ENCODE data around the gene ALOX5AP. TPM values are rescaled to one million over a fixed set of nuclear protein-coding genes. Genes with fewer than 3 reads are reported as not detected.

ALOX5AP gene
- total and polyA plus RNA-seq, 12 donors = 2.8 to 122 (median 39.8) TPM

DNA sequence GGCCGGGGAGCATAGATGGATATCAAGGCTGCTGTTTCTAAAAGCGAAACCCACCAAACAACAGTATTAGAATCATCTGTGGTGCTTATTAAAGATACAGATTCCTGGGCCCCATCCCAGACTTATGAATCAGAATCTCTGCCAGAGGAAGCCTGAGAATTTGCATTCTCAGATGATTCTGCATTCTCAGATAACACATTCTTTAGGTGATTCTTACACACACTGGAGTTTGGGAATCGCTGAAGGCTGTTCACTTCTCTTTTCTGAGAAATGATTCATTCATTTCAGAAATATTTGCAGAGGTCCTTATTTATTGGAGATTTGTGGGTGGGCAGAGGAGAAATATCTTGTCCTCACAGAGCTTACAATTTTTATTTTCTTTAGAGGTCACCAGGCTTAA lies 24.4 kb downstream of the ALOX5AP start:
- Histone ChIP-seq H3K4me1 (replicated peaks in 1 of 2) (no peaks in the 10 kb centered on the region), H3K27me3 (no peaks in the 10 kb centered on the region), H3K27ac (no peak overlapping the region), H3K9me3 (replicated peaks in 1 of 3) (no peaks in the 10 kb centered on the region), H3K36me3 (replicated peaks in 1 of 2) (no peaks in the 10 kb centered on the region), H3K4me3 (no peak overlapping the region)
- WGBS, 4 donors = 92 to 98% (median 97%) methylated on average over 3 of the region's 3 CpGs
- intact Hi-C loops (cut with DNase I) = no loop called here
- DNase-seq = no peak
- no peak for TF ChIP-seq POLR2A (IDR thresholded peaks at IDR 0.05)
- TF ChIP-seq, protein P1, sequence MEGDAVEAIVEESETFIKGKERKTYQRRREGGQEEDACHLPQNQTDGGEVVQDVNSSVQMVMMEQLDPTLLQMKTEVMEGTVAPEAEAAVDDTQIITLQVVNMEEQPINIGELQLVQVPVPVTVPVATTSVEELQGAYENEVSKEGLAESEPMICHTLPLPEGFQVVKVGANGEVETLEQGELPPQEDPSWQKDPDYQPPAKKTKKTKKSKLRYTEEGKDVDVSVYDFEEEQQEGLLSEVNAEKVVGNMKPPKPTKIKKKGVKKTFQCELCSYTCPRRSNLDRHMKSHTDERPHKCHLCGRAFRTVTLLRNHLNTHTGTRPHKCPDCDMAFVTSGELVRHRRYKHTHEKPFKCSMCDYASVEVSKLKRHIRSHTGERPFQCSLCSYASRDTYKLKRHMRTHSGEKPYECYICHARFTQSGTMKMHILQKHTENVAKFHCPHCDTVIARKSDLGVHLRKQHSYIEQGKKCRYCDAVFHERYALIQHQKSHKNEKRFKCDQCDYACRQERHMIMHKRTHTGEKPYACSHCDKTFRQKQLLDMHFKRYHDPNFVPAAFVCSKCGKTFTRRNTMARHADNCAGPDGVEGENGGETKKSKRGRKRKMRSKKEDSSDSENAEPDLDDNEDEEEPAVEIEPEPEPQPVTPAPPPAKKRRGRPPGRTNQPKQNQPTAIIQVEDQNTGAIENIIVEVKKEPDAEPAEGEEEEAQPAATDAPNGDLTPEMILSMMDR (IDR thresholded peaks at IDR 0.05) = no peak

DNA sequence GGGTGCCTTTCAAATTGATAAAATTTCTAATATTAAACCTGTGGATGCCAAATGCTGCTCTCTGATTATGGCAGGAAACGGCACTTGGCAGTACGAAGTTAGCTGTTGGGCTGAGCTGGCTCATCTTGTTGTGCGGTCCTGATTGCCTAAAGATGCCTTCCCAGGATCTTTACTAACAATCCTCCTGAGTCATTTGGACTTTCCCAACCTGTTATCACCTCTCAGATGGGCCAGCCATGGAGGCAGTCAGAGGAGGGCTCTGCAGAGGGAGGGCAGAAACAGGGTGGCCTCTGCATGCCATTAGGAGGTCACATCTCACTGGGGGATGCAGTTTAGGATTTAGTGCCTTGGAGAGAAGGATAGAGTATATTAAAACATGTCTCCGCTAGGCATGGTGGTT lies 27.3 kb downstream of the ALOX5AP start:
- Histone ChIP-seq H3K27ac (no peak overlapping the region), H3K4me3 (no peak overlapping the region), H3K9me3 (replicated peaks in 1 of 3) (no peaks in the 10 kb centered on the region), H3K36me3 (replicated peaks in 1 of 2) (no peaks in the 10 kb centered on the region), H3K4me1 (replicated peaks in 1 of 2) (no peaks in the 10 kb centered on the region), H3K27me3 (no peaks in the 10 kb centered on the region)
- DNase-seq = no peak
- intact Hi-C loops (cut with DNase I) = no loop called here
- no peak for TF ChIP-seq POLR2A (IDR thresholded peaks at IDR 0.05)
- TF ChIP-seq, protein P1 (IDR thresholded peaks at IDR 0.05) = no peak
- 88 to 94% (median 91%) methylated on average over 4 of the region's 4 CpGs for WGBS, 4 donors

DNA sequence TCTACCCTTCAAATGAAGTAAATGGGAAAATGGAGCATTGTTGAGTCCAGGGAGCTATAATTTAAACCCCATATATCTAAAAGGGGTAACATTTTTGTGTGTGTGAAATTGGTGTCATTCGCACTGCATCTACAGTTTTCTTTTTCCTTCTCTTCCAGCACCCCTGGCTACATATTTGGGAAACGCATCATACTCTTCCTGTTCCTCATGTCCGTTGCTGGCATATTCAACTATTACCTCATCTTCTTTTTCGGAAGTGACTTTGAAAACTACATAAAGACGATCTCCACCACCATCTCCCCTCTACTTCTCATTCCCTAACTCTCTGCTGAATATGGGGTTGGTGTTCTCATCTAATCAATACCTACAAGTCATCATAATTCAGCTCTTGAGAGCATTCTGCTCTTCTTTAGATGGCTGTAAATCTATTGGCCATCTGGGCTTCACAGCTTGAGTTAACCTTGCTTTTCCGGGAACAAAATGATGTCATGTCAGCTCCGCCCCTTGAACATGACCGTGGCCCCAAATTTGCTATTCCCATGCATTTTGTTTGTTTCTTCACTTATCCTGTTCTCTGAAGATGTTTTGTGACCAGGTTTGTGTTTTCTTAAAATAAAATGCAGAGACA lies 28.6 kb downstream of the ALOX5AP start:
- Histone ChIP-seq H3K27ac (no peak overlapping the region), H3K9me3 (replicated peaks in 1 of 3) (no peaks in the 10 kb centered on the region), H3K27me3 (no peaks in the 10 kb centered on the region), H3K4me3 (no peak overlapping the region), H3K36me3 (replicated peaks in 1 of 2) (no peaks in the 10 kb centered on the region), H3K4me1 (replicated peaks in 1 of 2) (no peaks in the 10 kb centered on the region)
- WGBS, 4 donors = 74 to 82% (median 78%) methylated on average over 8 of the region's 8 CpGs
- intact Hi-C loops (cut with DNase I) = no loop called here
- DNase-seq = no peak
- no peak for TF ChIP-seq POLR2A (IDR thresholded peaks at IDR 0.05)
- TF ChIP-seq, protein P1 (IDR thresholded peaks at IDR 0.05) = no peak

DNA sequence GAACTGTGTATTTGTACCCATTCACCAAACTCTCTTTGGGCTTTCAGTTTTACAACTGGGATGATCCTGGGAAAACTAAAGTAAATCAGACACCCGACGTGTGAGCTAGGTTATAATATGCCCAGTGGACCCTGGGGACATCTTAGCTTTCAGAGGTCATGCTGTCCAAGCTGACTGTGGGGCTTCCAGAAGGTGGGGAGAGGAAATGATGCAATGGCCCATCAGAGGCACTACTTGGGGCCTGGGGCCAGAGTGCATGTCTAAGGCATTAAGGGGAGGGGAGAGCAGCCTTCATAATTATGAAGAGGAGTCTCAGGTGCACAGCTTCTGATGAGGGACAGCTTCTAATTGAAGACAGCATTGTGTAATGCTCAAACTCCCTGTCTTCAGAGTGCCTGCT lies 30.9 kb downstream of the ALOX5AP start:
- no peaks in the 10 kb centered on the region for H3K27me3 ChIP-seq
- TF ChIP-seq, protein P1 (IDR thresholded peaks at IDR 0.05) = no peak
- intact Hi-C loops (cut with DNase I) = no loop called here
- H3K9me3 ChIP-seq (replicated peaks in 1 of 3) = no peaks in the 10 kb centered on the region
- DNase-seq = no peak
- WGBS, 4 donors = 41 to 94% (median 82%) methylated on average over 2 of the region's 2 CpGs
- H3K4me1 ChIP-seq (replicated peaks in 1 of 2) = no peaks in the 10 kb centered on the region
- no peaks in the 10 kb centered on the region for H3K36me3 ChIP-seq (replicated peaks in 1 of 2)
- H3K27ac ChIP-seq = no peak overlapping the region
- no peak overlapping the region for H3K4me3 ChIP-seq
